ENCODE measurements around the gene COL1A2.

The COL1A2 gene

GRCh38 chr7:94386416-94386815 lies 8.3 kb upstream of the COL1A2 start:
- DNase-seq = no peak

- no peak for DNase-seq
Observed at GRCh38 chr7:94388540-94388939, 6.2 kb upstream of the COL1A2 start.

- DNase-seq = no peak
Observed at GRCh38 chr7:94389381-94389780, 5.3 kb upstream of the COL1A2 start.

GRCh38 chr7:94391726-94392392 lies 2.8 kb upstream of the COL1A2 start:
- no peak for DNase-seq

GRCh38 chr7:94392393-94392786 lies 2.3 kb upstream of the COL1A2 start:
- no peak for DNase-seq

- DNase-seq = no peak
Observed at GRCh38 chr7:94393246-94394108, 1.2 kb upstream of the COL1A2 start.

GRCh38 chr7:94394109-94394436 lies 622 bp upstream of the COL1A2 start:
- no peak for DNase-seq

- peak in 1 of 2 donors; percentile 18 for DNase-seq
Observed at GRCh38 chr7:94395141-94396036, 694 bp downstream of the COL1A2 start.

- no peak for DNase-seq
Observed at GRCh38 chr7:94396037-94396431, 1.3 kb downstream of the COL1A2 start.

- DNase-seq = no peak
Observed at GRCh38 chr7:94396596-94396995, 1.9 kb downstream of the COL1A2 start.

GRCh38 chr7:94397722-94398121 lies 3.0 kb downstream of the COL1A2 start:
- no peak for DNase-seq

GRCh38 chr7:94398841-94399240 lies 4.1 kb downstream of the COL1A2 start:
- no peak for DNase-seq

GRCh38 chr7:94400022-94400421 lies 5.3 kb downstream of the COL1A2 start:
- DNase-seq = no peak

GRCh38 chr7:94400643-94401427 lies 6.1 kb downstream of the COL1A2 start:
- DNase-seq = no peak

- no peak for DNase-seq
Observed at GRCh38 chr7:94401428-94401814, 6.7 kb downstream of the COL1A2 start.

- no peak for DNase-seq
Observed at GRCh38 chr7:94403546-94403945, 8.9 kb downstream of the COL1A2 start.

GRCh38 chr7:94405506-94405905 lies 10.8 kb downstream of the COL1A2 start:
- DNase-seq = no peak

GRCh38 chr7:94406696-94407095 lies 12.0 kb downstream of the COL1A2 start:
- DNase-seq = no peak

- DNase-seq = no peak
Observed at GRCh38 chr7:94409200-94409948, 14.7 kb downstream of the COL1A2 start.

- DNase-seq = no peak
Observed at GRCh38 chr7:94410413-94411187, 15.9 kb downstream of the COL1A2 start.

- no peak for DNase-seq
Observed at GRCh38 chr7:94411188-94411466, 16.4 kb downstream of the COL1A2 start.

All from hippocampal formation (tissue), 2 donors.